PC-3 (cell line): ENCODE data around the gene CYP27B1. TPM values are rescaled to one million over a fixed set of nuclear protein-coding genes. Genes with fewer than 3 reads are reported as not detected.
A peak's percentile ranks its signal among the peaks of the same experiment; 100 is the strongest.

Experiments
- ATAC-seq: fragments of 200-7000 bp; cut with Tn5 transposase; 2 replicates; pipeline ENCODE4 v1.9.1; 2020; ENCODE audit warnings: mild to moderate bottlenecking, moderate library complexity
- BruUV-seq: library from RNA; stranded (reverse); fragments of 400-500 nt; replicated peaks from 2 replicates; lab custom pipeline; 2021; lab: Mats Ljungman, UMichigan
- CTCF ChIA-PET: fragments of 300-600 bp; sonication (Branson Sonifier 250); formaldehyde crosslinking; loops from one replicate; lab custom pipeline; 2022; ENCODE audit warnings: antibody characterized with exemption; lab: Charles Lee
- POLR2A ChIA-PET: fragments of 300-600 bp; sonication (Branson Sonifier 250); formaldehyde crosslinking; loops from one replicate; lab custom pipeline; 2022; ENCODE audit warnings: antibody characterized with exemption; ENCODE audit not compliant: unreplicated experiment; lab: Charles Lee
- DNase-seq: peaks from one replicate; pipeline ENCODE4 v3.0.0-alpha.2; 2015
- H2AFZ ChIP-seq: fragments of 300-600 bp; sonication (generic); 2 replicates; pipeline ENCODE4 v1.6.0; 2016; ENCODE audit warnings: antibody characterized with exemption, low read length
- H3F3A ChIP-seq: fragments of 300-600 bp; sonication (generic); one replicate; pipeline ENCODE4 v1.6.0; 2017; ENCODE audit warnings: antibody characterized with exemption, low read length, control low read depth, mild to moderate bottlenecking; ENCODE audit not compliant: unreplicated experiment
- H3K27ac ChIP-seq: fragments of 300-600 bp; sonication (generic); 2 replicates; pipeline ENCODE4 v1.5.1; 2016; ENCODE audit warnings: mild to moderate bottlenecking, low read length
- H3K27me3 ChIP-seq: fragments of 300-600 bp; sonication (generic); 2 replicates; pipeline ENCODE4 v1.6.1; 2016; ENCODE audit warnings: low read length, mixed read lengths
- H3K36me3 ChIP-seq: fragments of 300-600 bp; sonication (generic); 2 replicates; pipeline ENCODE4 v1.6.1; 2016; ENCODE audit warnings: low read depth, mixed run types, low read length, mixed read lengths
- H3K4me1 ChIP-seq: fragments of 300-600 bp; sonication (generic); 2 replicates; pipeline ENCODE4 v1.5.1; 2016; ENCODE audit warnings: low read length; ENCODE audit not compliant: insufficient read depth
- H3K4me2 ChIP-seq: fragments of 300-600 bp; sonication (generic); 2 replicates; pipeline ENCODE4 v1.6.0; 2016; ENCODE audit warnings: low read length
- H3K4me3 ChIP-seq: fragments of 300-600 bp; sonication (generic); 2 replicates; pipeline ENCODE4 v1.5.1; 2016; ENCODE audit warnings: mild to moderate bottlenecking, low read length, mixed read lengths
- H3K79me2 ChIP-seq: fragments of 300-600 bp; sonication (generic); 2 replicates; pipeline ENCODE4 v1.6.1; 2017; ENCODE audit warnings: low read length, mixed read lengths
- H3K9ac ChIP-seq: fragments of 300-600 bp; sonication (generic); 2 replicates; pipeline ENCODE4 v1.6.0; 2016; ENCODE audit warnings: mild to moderate bottlenecking, low read length
- H3K9me2 ChIP-seq: fragments of 300-600 bp; sonication (generic); replicated peaks from 2 replicates; pipeline ENCODE4 v1.6.1; 2016; ENCODE audit warnings: mixed run types, low read length, mixed read lengths
- H3K9me3 ChIP-seq: fragments of 300-600 bp; sonication (generic); 2 replicates; pipeline ENCODE4 v1.6.1; 2016; ENCODE audit warnings: low read length, mixed read lengths
- H4K20me1 ChIP-seq: fragments of 300-600 bp; sonication (generic); 2 replicates; pipeline ENCODE4 v1.6.1; 2016; ENCODE audit warnings: low read length, mixed read lengths
- CTCF ChIP-seq: fragments of 300-600 bp; sonication (generic); conservative IDR thresholded peaks from 2 replicates; pipeline ENCODE4 v1.5.1; 2017; ENCODE audit warnings: antibody characterized with exemption, low read depth, mild to moderate bottlenecking, low read length
- EZH2 ChIP-seq: fragments of 300-600 bp; sonication (generic); IDR thresholded peaks from one replicate; pipeline ENCODE4 v1.6.1; 2017; ENCODE audit warnings: antibody characterized with exemption, mild to moderate bottlenecking, low read length; ENCODE audit not compliant: unreplicated experiment
- EZH2phosphoT487 ChIP-seq: fragments of 300-600 bp; sonication (generic); IDR thresholded peaks from 2 replicates; pipeline ENCODE4 v1.6.1; 2018; ENCODE audit warnings: mild to moderate bottlenecking, antibody characterized with exemption, low read length, borderline replicate concordance
- intact Hi-C: fragments of 100-400 bp; cut with micrococcal nuclease; formaldehyde crosslinking; loops from 2 replicates; pipeline ENCODE4 v1.9.0; 2023
- total RNA-seq: library from RNA; depleted of rRNA; stranded (reverse); fragments of >200 nt; gene quantifications from 2 replicates; pipeline ENCODE4 v1.2.3, GENCODE V29; 2014

The CYP27B1 gene
- total RNA-seq, 1 experiment from 2014 or later = 8.1 TPM

GRCh38 chr12:57755194-57755453 is 11.8 kb downstream of the CYP27B1 start:
- CTCF ChIA-PET = no interaction called here

GRCh38 chr12:57754411-57755193 is 12.3 kb downstream of the CYP27B1 start, which contains the start of gene MARCHF9:
Gene MARCHF9 (plus strand): TSS chr12:57755103. CDS start chr12:57755529, 426 bp downstream.
- ChIA-PET CTCF (no interaction called here), POLR2A (interaction anchor here (0.5 to 0.6 kb wide), 2 partner anchors 31 to 49 kb away, joined by 3 read pairs; no protein-coding TSS in a partner anchor)
- H3K4me3 ChIP-seq = peak within 1 kb of the TSS; percentile 75
- no peaks in the 10 kb centered on the region for H4K20me1 ChIP-seq
- H3K79me2 ChIP-seq = peaks cover 29% of the 10 kb centered on the region
- H3K4me1 ChIP-seq = peaks cover 31% of the 10 kb centered on the region
- H2AFZ ChIP-seq = peak within 1 kb of the TSS; percentile 90
- no peak for TF ChIP-seq EZH2
- no peak for TF ChIP-seq EZH2phosphoT487
- no peak for TF ChIP-seq CTCF
- no peaks in the 10 kb centered on the region for H3K27me3 ChIP-seq
- H3K36me3 ChIP-seq = peaks cover 11% of the 10 kb centered on the region; the same call in 1 of the 2 replicates
- H3K4me2 ChIP-seq = peak within 1 kb of the TSS; percentile 92
- intact Hi-C loops = no loop called here
- DNase-seq (peak; percentile 86), ATAC-seq (peak; percentile 54)
- H3K27ac ChIP-seq = no peak within 1 kb of the TSS
- no peaks in the 10 kb centered on the region for H3K9me2 ChIP-seq
- peak within 1 kb of the TSS; percentile 42 for H3K9ac ChIP-seq
- no peaks in the 10 kb centered on the region for H3F3A ChIP-seq
- no peaks in the 10 kb centered on the region for H3K9me3 ChIP-seq
- BruUV-seq = no TSS peak

More at GRCh38 chr12:57755194-57755453, 11.8 kb downstream of the CYP27B1 start:
- POLR2A ChIA-PET = interaction anchor here (0.5 kb wide), 1 partner anchor 32 kb away, joined by 3 read pairs; no protein-coding TSS in a partner anchor
- Histone ChIP-seq H3K79me2 (peaks cover 25% of the 10 kb centered on the region), H3K9me2 (no peaks in the 10 kb centered on the region), H3K27ac (no peak overlapping the region), H3K9me3 (no peaks in the 10 kb centered on the region), H3F3A (no peaks in the 10 kb centered on the region), H3K9ac (no peak overlapping the region), H4K20me1 (no peaks in the 10 kb centered on the region), H3K4me3 (peak overlapping the region; percentile 75), H3K27me3 (no peaks in the 10 kb centered on the region), H3K4me2 (peak overlapping the region; percentile 92), H3K36me3 (peaks cover 10% of the 10 kb centered on the region; the same call in 1 of the 2 replicates), H3K4me1 (peaks cover 31% of the 10 kb centered on the region), H2AFZ (no peak overlapping the region)
- BruUV-seq = no TSS peak
- ATAC-seq (no peak), DNase-seq (no peak)
- intact Hi-C loops = no loop called here
- TF ChIP-seq EZH2phosphoT487 (no peak), EZH2 (no peak), CTCF (no peak)

GRCh38 chr12:57753756-57754337 is 13.0 kb downstream of the CYP27B1 start:
- Histone ChIP-seq H2AFZ (peak overlapping the region; percentile 90; the same call in 1 of the 2 replicates), H3K79me2 (peaks cover 34% of the 10 kb centered on the region), H3F3A (no peaks in the 10 kb centered on the region), H3K4me3 (peak overlapping the region; percentile 75; the same call in 1 of the 2 replicates), H3K9me3 (no peaks in the 10 kb centered on the region), H3K27ac (no peak overlapping the region), H3K27me3 (no peaks in the 10 kb centered on the region), H3K9ac (no peak overlapping the region), H3K4me1 (peaks cover 31% of the 10 kb centered on the region), H3K4me2 (peak overlapping the region; percentile 92), H3K36me3 (peaks cover 19% of the 10 kb centered on the region), H4K20me1 (no peaks in the 10 kb centered on the region), H3K9me2 (no peaks in the 10 kb centered on the region)
- intact Hi-C loops = no loop called here
- ATAC-seq (no peak), DNase-seq (no peak)
- TF ChIP-seq EZH2 (no peak), CTCF (no peak), EZH2phosphoT487 (no peak)
- BruUV-seq = no TSS peak
- POLR2A ChIA-PET = interaction anchor here (0.6 kb wide), 1 partner anchor 50 kb away, joined by 3 read pairs; no protein-coding TSS in a partner anchor
- CTCF ChIA-PET = no interaction called here
